ENCODE measurements around the gene LAMA5. TPM values are rescaled to one million over a fixed set of nuclear protein-coding genes. Genes with fewer than 3 reads are reported as not detected.

The LAMA5 gene
- total and polyA plus RNA-seq, 9 donors = 4.7 to 115 (median 42.2) TPM

- 88 to 93% (median 91%) methylated on average over 8 to 9 of the region's 9 CpGs for WGBS, 3 donors
- H3K36me3 ChIP-seq = no peaks in the 10 kb centered on the region
- no peaks in the 10 kb centered on the region for H3K9me3 ChIP-seq
- DNase-seq = no peak
- no peak overlapping the region for H3K4me3 ChIP-seq
- TF ChIP-seq CTCF (IDR thresholded peaks at IDR 0.05) (no peak), EP300 (IDR thresholded peaks at IDR 0.05) (no peak), POLR2A (IDR thresholded peaks at IDR 0.05) (no peak)
- H3K27me3 ChIP-seq = no peaks in the 10 kb centered on the region
- no peaks in the 10 kb centered on the region for H3K4me1 ChIP-seq (ENCODE audit: insufficient read depth)
- H3K27ac ChIP-seq = no peak overlapping the region
- intact Hi-C loops (cut with DNase I) = no loop called here
These were observed 19.7 kb downstream of the LAMA5 start for GRCh38 chr20:62347445-62347844.

DNA sequence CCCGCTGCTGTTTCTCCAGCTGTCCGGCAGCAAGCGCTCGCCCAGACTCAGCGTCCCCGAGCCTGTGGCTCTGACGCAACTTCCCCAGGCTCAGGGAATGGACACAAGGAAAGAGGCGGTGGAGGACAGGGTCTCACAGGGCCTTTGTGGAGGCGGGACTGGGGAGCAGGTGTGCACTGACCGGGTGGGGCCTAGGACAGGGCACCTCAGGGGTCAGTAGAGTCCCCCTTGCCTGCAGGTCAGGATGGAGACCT is 20.0 kb downstream of the LAMA5 start:
- H3K27me3 ChIP-seq = no peaks in the 10 kb centered on the region
- TF ChIP-seq POLR2A (IDR thresholded peaks at IDR 0.05) (no peak), CTCF (IDR thresholded peaks at IDR 0.05) (no peak), EP300 (IDR thresholded peaks at IDR 0.05) (no peak)
- intact Hi-C loops (cut with DNase I) = no loop called here
- WGBS, 3 donors = 94 to 98% (median 95%) methylated on average over 10 of the region's 10 CpGs
- DNase-seq = no peak
- H3K9me3 ChIP-seq = no peaks in the 10 kb centered on the region
- H3K4me3 ChIP-seq = no peak overlapping the region
- no peaks in the 10 kb centered on the region for H3K36me3 ChIP-seq
- H3K27ac ChIP-seq = no peak overlapping the region
- no peaks in the 10 kb centered on the region for H3K4me1 ChIP-seq (ENCODE audit: insufficient read depth)

GRCh38 chr20:62346398-62347150 is 20.5 kb downstream of the LAMA5 start:
- H3K4me1 ChIP-seq (ENCODE audit: insufficient read depth) = no peaks in the 10 kb centered on the region
- no peaks in the 10 kb centered on the region for H3K36me3 ChIP-seq
- H3K4me3 ChIP-seq = no peak overlapping the region
- TF ChIP-seq EP300 (IDR thresholded peaks at IDR 0.05) (no peak), POLR2A (IDR thresholded peaks at IDR 0.05) (no peak), CTCF (IDR thresholded peaks at IDR 0.05) (no peak)
- no peaks in the 10 kb centered on the region for H3K9me3 ChIP-seq
- H3K27me3 ChIP-seq = no peaks in the 10 kb centered on the region
- 90 to 94% (median 93%) methylated on average over 31 to 34 of the region's 34 CpGs for WGBS, 3 donors
- intact Hi-C loops (cut with DNase I) = no loop called here
- no peak overlapping the region for H3K27ac ChIP-seq
- DNase-seq = peak in 1 of 5 donors; percentile 19

DNA sequence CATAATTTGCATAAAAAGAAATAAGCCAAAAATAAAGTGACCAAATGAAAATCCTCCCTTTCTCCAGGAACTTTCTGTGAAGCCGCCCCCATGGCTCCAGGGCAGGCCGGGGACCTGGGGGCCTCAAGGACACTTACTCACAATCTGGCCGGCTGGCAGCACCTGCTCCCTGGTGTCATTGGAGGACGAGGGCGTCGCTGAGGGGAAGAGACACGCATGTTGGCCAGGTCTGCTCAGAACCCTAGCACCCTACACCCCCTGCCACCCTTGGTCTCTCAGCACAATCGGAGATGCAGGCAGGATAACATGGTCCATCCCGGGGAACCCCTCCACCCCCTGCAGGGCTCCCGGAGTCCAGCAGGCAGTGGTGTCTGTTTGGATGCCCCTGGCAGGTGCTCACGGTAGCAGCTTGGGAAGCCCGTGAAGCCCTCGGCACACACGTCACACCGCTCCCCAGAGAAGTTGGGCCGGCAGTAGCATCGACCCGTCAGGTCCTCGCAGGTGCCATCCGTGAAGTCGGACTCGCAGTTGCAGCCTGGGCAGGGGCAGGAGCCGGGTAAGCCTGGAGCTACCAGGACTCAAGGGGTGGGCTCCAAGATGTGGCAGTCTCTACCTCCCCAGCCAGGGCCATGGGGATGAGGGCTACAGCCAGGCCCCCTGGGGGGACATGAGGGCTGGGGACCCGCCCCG is 21.3 kb downstream of the LAMA5 start:
- Histone ChIP-seq H3K27ac (no peak overlapping the region), H3K9me3 (no peaks in the 10 kb centered on the region), H3K27me3 (no peaks in the 10 kb centered on the region), H3K4me3 (no peak overlapping the region), H3K36me3 (no peaks in the 10 kb centered on the region), H3K4me1 (ENCODE audit: insufficient read depth) (no peaks in the 10 kb centered on the region)
- DNase-seq = no peak
- intact Hi-C loops (cut with DNase I) = no loop called here
- TF ChIP-seq EP300 (IDR thresholded peaks at IDR 0.05) = no peak
- TF ChIP-seq POLR2A (IDR thresholded peaks at IDR 0.05) = no peak
- TF ChIP-seq CTCF (IDR thresholded peaks at IDR 0.05) = no peak
- WGBS, 3 donors = 74 to 92% (median 90%) methylated on average over 25 of the region's 25 CpGs

Measured in ovary (tissue), 9 donors.